Ascending aorta (tissue), 2 donors: ENCODE data around the gene TRIM7. TPM values are rescaled to one million over a fixed set of nuclear protein-coding genes. Genes with fewer than 3 reads are reported as not detected.

Experiments
- DNase-seq, 2 donors: peaks; one replicate each; pipeline ENCODE4 v3.0.0-alpha.2; 2019; ENCODE audit warnings: low spot score in 2 of 2
- H3K27ac ChIP-seq, 2 donors: fragments of 200-600 bp; sonication (generic); one replicate each; pipeline ENCODE4 v1.5.1; 2016 to 2017; ENCODE audit warnings: mild to moderate bottlenecking in 1 of 2
- H3K27me3 ChIP-seq: fragments of 200-600 bp; sonication (generic); one replicate; pipeline ENCODE4 v1.5.1; 2017
- H3K36me3 ChIP-seq, 2 donors: fragments of 200-600 bp; sonication (generic); one replicate each; pipeline ENCODE4 v1.5.1; 2016
- H3K4me1 ChIP-seq, 2 donors: fragments of 200-600 bp; sonication (generic); one replicate each; pipeline ENCODE4 v1.5.1; 2016 to 2017; ENCODE audit warnings: mild to moderate bottlenecking in 1 of 2
- H3K4me3 ChIP-seq, 2 donors: fragments of 200-600 bp; sonication (generic); one replicate each; pipeline ENCODE4 v1.5.1; 2016 to 2017; ENCODE audit warnings: mild to moderate bottlenecking in 1 of 2
- H3K9me3 ChIP-seq, 2 donors: fragments of 200-600 bp; sonication (generic); one replicate each; pipeline ENCODE4 v1.5.1; 2016
- intact Hi-C: fragments of 100-400 bp; cut with DNase I; formaldehyde crosslinking; loops from one replicate; pipeline ENCODE4 v1.15.1; 2023
- total RNA-seq: library from RNA; depleted of rRNA; stranded (reverse); fragments of >200 nt; gene quantifications from one replicate; pipeline ENCODE4 v1.1.0, GENCODE V29; 2016
- TF ChIP-seq, protein P1 (sequence below), 3 experiments: fragments of 200-600 bp in 2 of 3; fragments of 450-650 bp in 1 of 3; sonication (generic) in 2 of 3; IDR thresholded peaks; one replicate each; pipeline ENCODE4 v1.5.1; 2016 to 2019; ENCODE audit warnings: antibody characterized with exemption in 3 of 3, mild to moderate bottlenecking in 1 of 3, moderate library complexity in 1 of 3

Gene TRIM7
- total RNA-seq, 1 donor from 2014 or later = 6.1 TPM

DNA sequence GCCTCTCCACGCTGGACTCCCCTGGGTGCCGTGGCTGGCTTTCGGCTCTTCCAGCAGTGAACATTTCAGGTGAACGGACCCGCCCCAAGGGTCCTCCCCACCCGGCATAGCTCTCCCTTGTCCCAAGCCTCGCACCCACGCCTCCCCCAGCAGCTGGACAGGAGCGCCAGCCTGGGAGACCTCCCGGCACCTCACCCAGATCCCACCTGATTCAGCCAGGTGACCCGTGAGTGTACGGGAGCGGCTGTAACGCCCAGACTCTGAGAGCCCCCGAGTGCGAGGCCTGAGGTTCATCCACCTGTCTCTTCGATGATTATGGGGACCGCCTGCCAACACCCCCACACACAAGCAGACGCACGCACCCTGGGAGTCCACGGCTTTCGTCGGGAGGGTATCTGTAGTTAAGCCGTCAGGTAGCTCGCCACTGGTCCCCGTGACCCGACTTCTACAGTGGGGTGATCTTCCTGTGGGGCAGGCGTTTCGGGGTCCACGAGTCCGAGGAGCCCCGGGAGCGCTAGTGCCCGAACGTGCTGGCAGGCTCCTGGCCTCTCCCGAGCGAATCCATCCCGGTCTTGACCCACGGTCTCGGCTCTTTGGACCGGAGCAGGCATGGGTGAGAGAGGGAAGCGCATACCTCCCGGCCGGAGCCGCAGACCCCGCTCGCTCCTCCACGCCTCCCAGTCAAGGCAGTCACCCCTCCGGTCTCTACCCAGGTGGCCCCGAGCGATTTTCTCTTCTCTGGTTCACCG is 14.9 kb downstream of the TRIM7 start:
- Histone ChIP-seq H3K9me3 (no peaks in the 10 kb centered on the region), H3K27me3 (no peaks in the 10 kb centered on the region), H3K4me3 (peak overlapping the region; percentile 61 to 84), H3K36me3 (no peaks in the 10 kb centered on the region), H3K27ac (peak overlapping the region; percentile 82 to 88), H3K4me1 (peaks cover 3 to 10% of the 10 kb centered on the region in 2 donors)
- DNase-seq = no peak
- intact Hi-C loops = loop anchor here (5.0 kb wide), 1 partner anchor 72 kb away; the partner anchor contains the start of gene TRIM52
- TF ChIP-seq, protein P1, sequence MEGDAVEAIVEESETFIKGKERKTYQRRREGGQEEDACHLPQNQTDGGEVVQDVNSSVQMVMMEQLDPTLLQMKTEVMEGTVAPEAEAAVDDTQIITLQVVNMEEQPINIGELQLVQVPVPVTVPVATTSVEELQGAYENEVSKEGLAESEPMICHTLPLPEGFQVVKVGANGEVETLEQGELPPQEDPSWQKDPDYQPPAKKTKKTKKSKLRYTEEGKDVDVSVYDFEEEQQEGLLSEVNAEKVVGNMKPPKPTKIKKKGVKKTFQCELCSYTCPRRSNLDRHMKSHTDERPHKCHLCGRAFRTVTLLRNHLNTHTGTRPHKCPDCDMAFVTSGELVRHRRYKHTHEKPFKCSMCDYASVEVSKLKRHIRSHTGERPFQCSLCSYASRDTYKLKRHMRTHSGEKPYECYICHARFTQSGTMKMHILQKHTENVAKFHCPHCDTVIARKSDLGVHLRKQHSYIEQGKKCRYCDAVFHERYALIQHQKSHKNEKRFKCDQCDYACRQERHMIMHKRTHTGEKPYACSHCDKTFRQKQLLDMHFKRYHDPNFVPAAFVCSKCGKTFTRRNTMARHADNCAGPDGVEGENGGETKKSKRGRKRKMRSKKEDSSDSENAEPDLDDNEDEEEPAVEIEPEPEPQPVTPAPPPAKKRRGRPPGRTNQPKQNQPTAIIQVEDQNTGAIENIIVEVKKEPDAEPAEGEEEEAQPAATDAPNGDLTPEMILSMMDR (IDR thresholded peaks at IDR 0.05) = no peak

DNA sequence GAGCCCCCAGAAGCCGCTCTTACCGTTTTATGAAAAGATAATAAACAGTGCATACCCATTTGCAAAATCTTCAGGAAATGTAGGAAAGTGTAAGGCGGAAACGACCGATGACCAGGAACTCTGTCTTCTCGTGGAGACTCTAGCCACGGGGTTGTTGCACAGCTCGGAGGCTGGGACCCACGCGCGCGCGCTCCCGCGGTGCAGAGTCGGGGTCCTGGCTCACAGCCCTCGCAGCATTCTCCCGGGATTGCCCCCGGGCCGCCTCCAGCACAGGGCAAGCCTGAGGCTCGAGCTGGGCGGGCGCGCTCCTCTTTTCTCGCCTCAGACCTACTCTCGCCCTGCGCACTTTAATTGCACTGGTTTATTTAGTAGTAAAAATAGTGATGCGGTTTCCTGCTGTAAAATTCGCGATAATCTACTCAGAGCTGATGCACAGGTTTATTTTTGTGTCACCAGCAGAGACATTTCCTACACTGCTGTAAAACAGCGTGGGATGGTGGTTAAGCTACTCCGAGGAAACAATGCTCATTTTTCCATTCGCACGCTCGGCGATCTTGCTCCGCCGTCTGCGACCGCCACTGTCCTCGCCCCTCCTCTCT is 15.5 kb downstream of the TRIM7 start:
- H3K27ac ChIP-seq = peak overlapping the region; percentile 82 to 88
- DNase-seq = no peak
- intact Hi-C loops = loop anchor here (5.0 kb wide), 1 partner anchor 73 kb away; the partner anchor contains the start of gene TRIM52

DNA sequence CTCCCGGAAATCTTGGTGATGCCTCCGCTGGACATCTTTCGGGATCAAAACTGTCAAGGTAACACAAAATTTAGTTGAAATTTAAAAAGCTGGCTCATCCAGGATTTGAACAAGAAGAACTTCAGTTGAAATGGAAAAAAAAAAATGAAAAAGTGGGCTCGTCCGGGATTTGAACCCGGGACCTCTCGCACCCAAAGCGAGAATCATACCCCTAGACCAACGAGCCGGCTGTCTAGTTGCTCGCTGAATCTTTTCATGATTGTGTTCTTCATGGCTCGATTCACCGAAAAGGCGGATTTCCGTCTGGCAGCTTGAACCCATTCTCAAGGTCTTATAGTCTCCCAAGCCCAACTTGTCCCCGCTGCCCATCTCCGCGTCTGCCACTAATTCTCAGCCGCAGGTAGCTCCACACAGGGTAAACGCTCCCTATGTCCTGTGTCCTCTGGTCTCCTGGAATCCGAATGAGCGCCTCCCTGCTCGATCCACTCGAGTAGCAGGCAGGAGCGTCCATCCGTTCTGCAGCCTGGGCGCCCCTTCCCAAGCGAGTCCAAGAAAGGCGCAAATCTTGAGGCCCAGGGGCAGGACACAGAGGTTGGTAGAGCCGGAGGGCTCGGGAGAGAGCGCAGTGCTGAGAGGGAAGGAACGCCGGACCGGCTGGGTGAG is 16.2 kb downstream of the TRIM7 start:
- TF ChIP-seq, protein P1 (IDR thresholded peaks at IDR 0.05) = no peak
- peak overlapping the region; percentile 82 to 88 for H3K27ac ChIP-seq
- H3K4me1 ChIP-seq = peaks cover 10 to 13% of the 10 kb centered on the region in 2 donors
- no peaks in the 10 kb centered on the region for H3K36me3 ChIP-seq
- peak in 1 of 2 donors; percentile 90 for DNase-seq
- intact Hi-C loops = loop anchor here (1.0 to 5.0 kb wide), 3 partner anchors 29 to 73 kb away; partner anchors contain the start of gene TRIM52
- no peaks in the 10 kb centered on the region for H3K27me3 ChIP-seq
- H3K9me3 ChIP-seq = no peaks in the 10 kb centered on the region
- peak overlapping the region; percentile 61 to 84 for H3K4me3 ChIP-seq

More for the DNA sequence above, 15.5 kb downstream of the TRIM7 start:
- no peaks in the 10 kb centered on the region for H3K36me3 ChIP-seq
- TF ChIP-seq, protein P1 (IDR thresholded peaks at IDR 0.05) = no peak
- peak overlapping the region; percentile 61 to 84 for H3K4me3 ChIP-seq
- H3K27me3 ChIP-seq = no peaks in the 10 kb centered on the region
- H3K9me3 ChIP-seq = no peaks in the 10 kb centered on the region
- H3K4me1 ChIP-seq = peaks cover 9 to 10% of the 10 kb centered on the region in 2 donors

DNA sequence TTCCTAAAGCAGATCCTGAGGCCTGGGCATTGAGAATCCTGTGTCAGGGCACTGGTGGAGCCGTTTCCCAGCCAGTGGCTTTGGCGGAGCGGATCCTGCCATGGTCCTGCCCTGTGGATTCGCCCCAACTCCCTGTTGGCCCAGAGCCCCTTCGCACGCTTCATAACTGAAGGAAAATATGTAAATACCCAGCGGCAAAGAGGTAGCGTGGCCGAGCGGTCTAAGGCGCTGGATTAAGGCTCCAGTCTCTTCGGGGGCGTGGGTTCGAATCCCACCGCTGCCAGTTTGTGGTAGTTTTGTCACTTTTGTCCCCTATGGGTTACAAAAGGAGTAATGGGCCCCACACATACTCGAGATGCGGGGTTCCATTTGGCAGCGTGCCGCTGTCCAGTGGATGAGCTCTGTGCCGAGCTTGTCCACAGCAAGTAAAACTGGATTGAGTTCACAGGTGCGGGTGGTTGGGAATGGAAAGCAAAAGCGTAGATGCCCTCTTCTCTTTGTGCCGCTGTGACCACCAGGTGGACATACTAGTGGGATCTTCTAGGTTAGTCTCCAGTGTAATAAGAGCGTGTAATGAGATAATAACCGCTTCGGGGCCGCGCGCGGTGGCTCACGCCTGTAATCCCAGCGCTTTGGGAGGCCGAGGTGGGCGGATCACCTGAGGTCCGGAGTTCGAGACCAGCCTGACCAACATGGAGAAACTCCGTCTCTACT is 17.3 kb downstream of the TRIM7 start:
- Histone ChIP-seq H3K9me3 (no peaks in the 10 kb centered on the region), H3K27ac (peak overlapping the region; percentile 82 to 88), H3K27me3 (no peaks in the 10 kb centered on the region), H3K36me3 (no peaks in the 10 kb centered on the region), H3K4me3 (peak overlapping the region; percentile 61 to 84), H3K4me1 (peaks cover 8 to 13% of the 10 kb centered on the region in 2 donors)
- TF ChIP-seq, protein P1 (IDR thresholded peaks at IDR 0.05) = peak in 1 of 3 experiments; percentile 5
- intact Hi-C loops = loop anchor here (1.0 to 5.0 kb wide), 3 partner anchors 31 to 75 kb away; partner anchors contain the start of gene TRIM52
- peak in 1 of 2 donors; percentile 93 for DNase-seq

DNA sequence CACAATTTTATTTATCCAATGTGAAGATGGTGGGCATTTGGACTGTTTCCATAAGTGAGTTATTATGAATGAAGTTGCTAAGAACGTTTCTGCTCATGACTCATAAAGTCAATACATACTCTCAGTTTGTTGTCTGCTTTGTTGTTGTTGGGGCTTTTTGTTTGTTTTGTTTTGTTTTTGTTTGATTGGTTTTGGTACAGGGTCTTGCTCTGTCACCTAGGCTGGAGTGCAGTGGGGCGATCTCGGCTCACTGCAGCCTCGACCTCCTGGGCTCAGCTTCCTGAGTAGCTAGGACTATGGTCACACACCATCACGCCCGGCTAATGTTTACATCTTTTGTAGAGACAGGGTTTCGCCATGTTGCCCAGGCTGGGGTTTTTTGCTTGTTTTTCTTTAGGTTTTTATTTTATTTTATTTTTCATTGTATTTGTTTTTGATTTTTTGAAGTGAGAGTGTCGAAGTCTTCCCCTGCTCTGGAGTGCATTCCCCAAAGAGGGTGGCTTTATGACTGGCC is 18.0 kb downstream of the TRIM7 start:
- intact Hi-C loops = loop anchor here (5.0 kb wide), 1 partner anchor 75 kb away; the partner anchor contains the start of gene TRIM52
- H3K9me3 ChIP-seq = no peaks in the 10 kb centered on the region
- H3K36me3 ChIP-seq = no peaks in the 10 kb centered on the region
- H3K4me3 ChIP-seq = no peak overlapping the region
- no peaks in the 10 kb centered on the region for H3K27me3 ChIP-seq
- TF ChIP-seq, protein P1 (IDR thresholded peaks at IDR 0.05) = no peak
- H3K4me1 ChIP-seq = peaks cover 3 to 10% of the 10 kb centered on the region in 2 donors
- DNase-seq = no peak
- H3K27ac ChIP-seq = peak overlapping the region in 1 of 2 donors; percentile 82
